Ureter (tissue), 1 donor: Measurements from ENCODE around the gene HPCAL1. TPM values are rescaled to one million over a fixed set of nuclear protein-coding genes. Genes with fewer than 3 reads are reported as not detected.
"Not testable (repeated sequence)": the region's sequence is repeated elsewhere in the genome, so short reads cannot be mapped to it uniquely, and the experiment has no call there.

Experiments used
- DNase-seq: peaks from one replicate; pipeline ENCODE4 v3.0.0-alpha.2; 2020; ENCODE audit warnings: low spot score
- total RNA-seq: library from RNA; stranded (reverse); gene quantifications from one replicate; pipeline ENCODE4 v1.2.4, GENCODE V29; 2023
- donor health status: DM: yes; HTN: yes; CAD: no.

HPCAL1 gene
- total RNA-seq, 1 donor from 2014 or later: 17.5 TPM

GRCh38 chr2:10284108-10284870 is 18.4 kb upstream of the HPCAL1 start:
- no peak for DNase-seq

- DNase-seq: no peak
Measured at GRCh38 chr2:10285191-10285555, 17.5 kb upstream of the HPCAL1 start.

- DNase-seq: peak; percentile 69
Measured at GRCh38 chr2:10285556-10286198, 17.0 kb upstream of the HPCAL1 start.

- DNase-seq: no peak
Measured at GRCh38 chr2:10286216-10287037, 16.3 kb upstream of the HPCAL1 start.

GRCh38 chr2:10287761-10288160 is 14.9 kb upstream of the HPCAL1 start:
- no peak for DNase-seq

GRCh38 chr2:10288606-10289005 is 14.1 kb upstream of the HPCAL1 start:
- DNase-seq: no peak

GRCh38 chr2:10289352-10289751 is 13.4 kb upstream of the HPCAL1 start:
- DNase-seq: no peak

- no peak for DNase-seq
Measured at GRCh38 chr2:10289891-10290290, 12.8 kb upstream of the HPCAL1 start.

- not testable (repeated sequence) for DNase-seq
Measured at GRCh38 chr2:10291376-10291775, 11.3 kb upstream of the HPCAL1 start.

GRCh38 chr2:10292033-10292432 is 10.7 kb upstream of the HPCAL1 start:
- no peak for DNase-seq

- DNase-seq: no peak
Measured at GRCh38 chr2:10293603-10294002, 9.1 kb upstream of the HPCAL1 start.

GRCh38 chr2:10294077-10294476 is 8.6 kb upstream of the HPCAL1 start:
- no peak for DNase-seq

GRCh38 chr2:10295649-10296048 is 7.1 kb upstream of the HPCAL1 start:
- not testable (repeated sequence) for DNase-seq

GRCh38 chr2:10296142-10296541 is 6.6 kb upstream of the HPCAL1 start:
- no peak for DNase-seq

- DNase-seq: no peak
Measured at GRCh38 chr2:10297191-10297830, 5.4 kb upstream of the HPCAL1 start.

- DNase-seq: no peak
Measured at GRCh38 chr2:10297959-10298531, 4.7 kb upstream of the HPCAL1 start.

GRCh38 chr2:10298777-10299176 is 3.9 kb upstream of the HPCAL1 start:
- DNase-seq: not testable (repeated sequence)

- no peak for DNase-seq
Measured at GRCh38 chr2:10300328-10300920, 2.3 kb upstream of the HPCAL1 start.

GRCh38 chr2:10300997-10301940 is 1.4 kb upstream of the HPCAL1 start:
- DNase-seq: no peak

- no peak for DNase-seq
Measured at GRCh38 chr2:10301941-10302478, 694 bp upstream of the HPCAL1 start.
